Sigmoid colon (tissue), 7 donors: ENCODE measurements around the gene GPANK1. TPM values are rescaled to one million over a fixed set of nuclear protein-coding genes. Genes with fewer than 3 reads are reported as not detected.

Experiments used
- DNase-seq: peaks from one replicate; pipeline ENCODE4 v3.0.0-alpha.2; 2019
- H3K27ac ChIP-seq, 4 donors: fragments of 200-600 bp; sonication (generic); one replicate each; pipeline ENCODE4 v1.5.1; 2016 to 2019; ENCODE audit warnings: mild to moderate bottlenecking in 1 of 4
- H3K27me3 ChIP-seq, 3 donors: fragments of 200-600 bp; sonication (generic); one replicate each; pipeline ENCODE4 v1.5.1; 2019; ENCODE audit warnings: mild to moderate bottlenecking in 1 of 3
- H3K36me3 ChIP-seq, 4 donors: fragments of 200-600 bp; sonication (generic); one replicate each; pipeline ENCODE4 v1.5.1; 2016 to 2019
- H3K4me1 ChIP-seq, 4 donors: fragments of 200-600 bp; sonication (generic); one replicate each; pipeline ENCODE4 v1.5.1; 2017 to 2019
- H3K4me3 ChIP-seq, 4 donors: fragments of 200-600 bp; sonication (generic); one replicate each; pipeline ENCODE4 v1.5.1; 2017 to 2019; ENCODE audit warnings: mild to moderate bottlenecking in 2 of 4, moderate library complexity in 1 of 4
- H3K9me3 ChIP-seq, 4 donors: fragments of 200-600 bp in 3 of 4; sonication (generic) in 3 of 4; one replicate each; pipeline versions ENCODE4 v1.5.1 to v1.6.1; 2013 to 2019
- EP300 ChIP-seq, 4 donors: sonication (generic); formaldehyde crosslinking; IDR thresholded peaks; one replicate each; pipeline ENCODE4 v1.6.1; 2017; ENCODE audit warnings: antibody characterized with exemption in 4 of 4
- POLR2A ChIP-seq, 2 donors: fragments of 450-650 bp; IDR thresholded peaks; one replicate each; pipeline ENCODE4 v1.6.1; 2016; ENCODE audit warnings: antibody characterized with exemption in 2 of 2, mild to moderate bottlenecking in 2 of 2, moderate library complexity in 2 of 2
- POLR2AphosphoS5 ChIP-seq, 4 donors: sonication (generic); formaldehyde crosslinking; IDR thresholded peaks; one replicate each; pipeline ENCODE4 v1.6.1; 2017; ENCODE audit warnings: antibody characterized with exemption in 4 of 4
- WGBS, 2 donors: extraction: QIAGEN DNeasy Blood & Tissue Kit; methylation state at CpG; one replicate each; pipeline ENCODE4 v1.1.7; 2013; 5-methylcytosine and 5-hydroxymethylcytosine counted together
- intact Hi-C: fragments of 100-400 bp; cut with DNase I; formaldehyde crosslinking; loops from one replicate; pipeline ENCODE4 v1.15.1; 2023
- polyA plus RNA-seq, 3 donors: library from polyadenylated mRNA; stranded (reverse); fragments of 200-250 nt; gene quantifications; one replicate each; pipeline ENCODE4 v1.2.3, GENCODE V29; 2013
- total RNA-seq, 4 donors: library from RNA; depleted of rRNA; stranded (reverse); fragments of >200 nt; gene quantifications; one replicate each; pipeline ENCODE4 v1.1.0, GENCODE V29; 2016
- TF ChIP-seq, protein P1 (sequence below), 4 experiments: fragments of 450-650 bp in 3 of 4; fragments of 200-600 bp in 1 of 4; IDR thresholded peaks; one replicate each; pipeline ENCODE4 v1.5.1; 2016 to 2019; ENCODE audit warnings: antibody characterized with exemption in 4 of 4, mild to moderate bottlenecking in 3 of 4, moderate library complexity in 2 of 4
- donor health status: healthy with polysubstance abuse.
- donor health status: Bipolar disorder and iron deficiency.
- donor health status: healthy.

GPANK1 gene
- total and polyA plus RNA-seq, 7 donors = 15.3 to 29.6 (median 22.8) TPM

DNA sequence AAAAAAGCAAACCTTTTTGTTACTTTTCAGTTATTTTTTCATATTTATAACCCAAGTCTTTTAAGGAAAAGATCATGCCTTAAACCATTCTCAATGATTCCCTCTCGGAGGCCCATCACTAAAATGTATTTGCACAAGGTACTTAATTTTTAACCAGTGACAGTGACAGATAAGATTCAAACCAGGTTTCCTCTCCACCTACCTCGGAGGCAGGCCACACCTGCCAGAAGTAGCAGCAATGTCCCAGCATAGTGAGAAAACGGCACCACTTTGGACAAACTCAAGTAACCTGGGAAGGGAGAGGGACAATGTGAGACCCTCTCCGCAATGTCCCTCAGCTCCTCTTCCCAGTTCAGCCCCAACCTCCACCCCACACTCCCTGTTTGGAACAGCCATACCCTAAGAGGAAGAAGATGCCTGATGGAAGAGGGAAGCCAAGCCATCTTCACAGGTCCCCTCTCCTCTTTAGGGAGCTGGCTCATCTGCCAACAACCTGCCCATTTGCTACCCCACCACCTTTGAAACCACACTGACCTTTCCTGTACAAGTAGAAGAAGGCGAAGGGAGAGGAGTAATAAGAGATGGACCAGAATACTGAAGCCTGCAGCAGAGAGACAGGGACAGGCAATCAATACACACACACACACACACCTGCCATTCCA lies 36.1 kb upstream of the GPANK1 start:
- TF ChIP-seq POLR2A (IDR thresholded peaks at IDR 0.05) = no peak
- no peak for TF ChIP-seq EP300 (IDR thresholded peaks at IDR 0.05)
- TF ChIP-seq POLR2AphosphoS5 (IDR thresholded peaks at IDR 0.05) = no peak
- TF ChIP-seq, protein P1, sequence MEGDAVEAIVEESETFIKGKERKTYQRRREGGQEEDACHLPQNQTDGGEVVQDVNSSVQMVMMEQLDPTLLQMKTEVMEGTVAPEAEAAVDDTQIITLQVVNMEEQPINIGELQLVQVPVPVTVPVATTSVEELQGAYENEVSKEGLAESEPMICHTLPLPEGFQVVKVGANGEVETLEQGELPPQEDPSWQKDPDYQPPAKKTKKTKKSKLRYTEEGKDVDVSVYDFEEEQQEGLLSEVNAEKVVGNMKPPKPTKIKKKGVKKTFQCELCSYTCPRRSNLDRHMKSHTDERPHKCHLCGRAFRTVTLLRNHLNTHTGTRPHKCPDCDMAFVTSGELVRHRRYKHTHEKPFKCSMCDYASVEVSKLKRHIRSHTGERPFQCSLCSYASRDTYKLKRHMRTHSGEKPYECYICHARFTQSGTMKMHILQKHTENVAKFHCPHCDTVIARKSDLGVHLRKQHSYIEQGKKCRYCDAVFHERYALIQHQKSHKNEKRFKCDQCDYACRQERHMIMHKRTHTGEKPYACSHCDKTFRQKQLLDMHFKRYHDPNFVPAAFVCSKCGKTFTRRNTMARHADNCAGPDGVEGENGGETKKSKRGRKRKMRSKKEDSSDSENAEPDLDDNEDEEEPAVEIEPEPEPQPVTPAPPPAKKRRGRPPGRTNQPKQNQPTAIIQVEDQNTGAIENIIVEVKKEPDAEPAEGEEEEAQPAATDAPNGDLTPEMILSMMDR (IDR thresholded peaks at IDR 0.05) = no peak
- no peaks in the 10 kb centered on the region for H3K27me3 ChIP-seq
- no peaks in the 10 kb centered on the region for H3K9me3 ChIP-seq
- H3K4me1 ChIP-seq = peaks cover 0 to 36% (median 22%) of the 10 kb centered on the region in 4 donors
- H3K27ac ChIP-seq = peak overlapping the region in 1 of 4 donors; percentile 94
- peaks cover 0 to 47% (median 20%) of the 10 kb centered on the region in 4 donors for H3K36me3 ChIP-seq
- intact Hi-C loops = loop anchor here (10.0 kb wide), 1 partner anchor 156 kb away; the partner anchor contains the start of genes ATP6V1G2, DDX39B and NFKBIL1
- no peak for DNase-seq
- H3K4me3 ChIP-seq = no peak overlapping the region
- WGBS, 2 donors = 49 to 73% methylated on average over 5 of the region's 5 CpGs

DNA sequence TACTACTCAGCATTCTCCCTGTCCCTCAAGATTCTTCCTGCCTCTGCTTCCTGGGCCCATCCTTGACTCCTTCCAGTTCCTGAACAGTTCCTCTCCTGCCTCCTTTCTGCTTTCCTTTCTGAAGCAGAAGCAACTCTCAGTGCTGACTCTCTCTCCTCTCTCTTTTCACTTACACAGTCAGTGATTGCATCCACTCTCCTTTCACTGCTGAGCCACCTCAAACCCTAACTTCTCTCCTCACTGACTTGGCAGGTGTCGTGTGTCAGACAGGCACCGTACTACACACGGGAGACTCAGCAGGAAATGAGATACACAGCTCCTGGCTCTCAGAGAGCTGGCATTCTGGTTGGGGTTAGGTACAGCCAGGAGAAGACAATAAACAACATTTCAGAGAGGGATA lies 32.8 kb upstream of the GPANK1 start:
- Histone ChIP-seq H3K27ac (no peak overlapping the region), H3K9me3 (no peaks in the 10 kb centered on the region), H3K36me3 (peaks cover 20 to 80% (median 46%) of the 10 kb centered on the region in 4 donors), H3K27me3 (no peaks in the 10 kb centered on the region), H3K4me3 (no peak overlapping the region), H3K4me1 (peaks cover 0 to 29% (median 19%) of the 10 kb centered on the region in 4 donors)
- no peak for DNase-seq
- intact Hi-C loops = no loop called here
- TF ChIP-seq, protein P1 (IDR thresholded peaks at IDR 0.05) = no peak
- TF ChIP-seq POLR2AphosphoS5 (IDR thresholded peaks at IDR 0.05) = no peak
- no peak for TF ChIP-seq POLR2A (IDR thresholded peaks at IDR 0.05)
- no peak for TF ChIP-seq EP300 (IDR thresholded peaks at IDR 0.05)
- 61 to 62% methylated on average over 3 of the region's 3 CpGs for WGBS, 2 donors

GRCh38 chr6:31693535-31693934 lies 28.7 kb upstream of the GPANK1 start:
- no peaks in the 10 kb centered on the region for H3K9me3 ChIP-seq
- no peaks in the 10 kb centered on the region for H3K27me3 ChIP-seq
- H3K27ac ChIP-seq = no peak overlapping the region
- H3K36me3 ChIP-seq = peaks cover 48 to 97% (median 74%) of the 10 kb centered on the region in 4 donors
- no peak for DNase-seq
- H3K4me3 ChIP-seq = no peak overlapping the region
- TF ChIP-seq EP300 (IDR thresholded peaks at IDR 0.05) = no peak
- no peak for TF ChIP-seq POLR2AphosphoS5 (IDR thresholded peaks at IDR 0.05)
- no peak for TF ChIP-seq POLR2A (IDR thresholded peaks at IDR 0.05)
- TF ChIP-seq, protein P1 (IDR thresholded peaks at IDR 0.05) = no peak
- no peaks in the 10 kb centered on the region for H3K4me1 ChIP-seq
- intact Hi-C loops = no loop called here
- 93% methylated on average over 6 of the region's 6 CpGs for WGBS, 2 donors

- no peak overlapping the region for H3K4me3 ChIP-seq
- TF ChIP-seq, protein P1 (IDR thresholded peaks at IDR 0.05) = no peak
- TF ChIP-seq POLR2A (IDR thresholded peaks at IDR 0.05) = no peak
- TF ChIP-seq POLR2AphosphoS5 (IDR thresholded peaks at IDR 0.05) = no peak
- TF ChIP-seq EP300 (IDR thresholded peaks at IDR 0.05) = no peak
- no peak for DNase-seq
- 91 to 93% methylated on average over 9 of the region's 9 CpGs for WGBS, 2 donors
- H3K36me3 ChIP-seq = peaks cover 54 to 99% (median 81%) of the 10 kb centered on the region in 4 donors
- H3K27me3 ChIP-seq = no peaks in the 10 kb centered on the region
- H3K27ac ChIP-seq = no peak overlapping the region
- intact Hi-C loops = no loop called here
- no peaks in the 10 kb centered on the region for H3K4me1 ChIP-seq
- H3K9me3 ChIP-seq = no peaks in the 10 kb centered on the region
Observed at GRCh38 chr6:31692886-31693285, 28.1 kb upstream of the GPANK1 start.
